ENCODE data around the gene FCN3. TPM values are rescaled to one million over a fixed set of nuclear protein-coding genes. Genes with fewer than 3 reads are reported as not detected.

The FCN3 gene
- total RNA-seq, 1 donor from 2014 or later, result 13.2 TPM

GRCh38 chr1:27358928-27359313 lies 15.7 kb downstream of the FCN3 start:
- Histone ChIP-seq H3K9me3 (no peaks in the 10 kb centered on the region), H3K36me3 (peaks cover 97 to 99% of the 10 kb centered on the region in 2 donors), H3K4me3 (no peak overlapping the region), H3K27me3 (no peaks in the 10 kb centered on the region), H3K27ac (no peak overlapping the region), H3K4me1 (no peaks in the 10 kb centered on the region)
- DNase-seq (ENCODE audit: low spot score in 2 of 2), result no peak
- TF ChIP-seq CTCF (IDR thresholded peaks at IDR 0.05), result no peak
- intact Hi-C loops (cut with DNase I), result loop anchor here (10.0 kb wide), 1 partner anchor 124 kb away; the partner anchor contains the start of gene WDTC1

GRCh38 chr1:27358038-27358927 lies 16.3 kb downstream of the FCN3 start:
- intact Hi-C loops (cut with DNase I), result loop anchor here (10.0 kb wide), 1 partner anchor 123 kb away; the partner anchor contains the start of gene WDTC1
- Histone ChIP-seq H3K27ac (no peak overlapping the region), H3K27me3 (no peaks in the 10 kb centered on the region), H3K4me3 (no peak overlapping the region), H3K4me1 (no peaks in the 10 kb centered on the region), H3K9me3 (no peaks in the 10 kb centered on the region), H3K36me3 (peaks cover 97 to 99% of the 10 kb centered on the region in 2 donors)
- no peak for DNase-seq (ENCODE audit: low spot score in 2 of 2)
- TF ChIP-seq CTCF (IDR thresholded peaks at IDR 0.05), result no peak

- Histone ChIP-seq H3K27me3 (no peaks in the 10 kb centered on the region), H3K4me1 (no peaks in the 10 kb centered on the region), H3K9me3 (no peaks in the 10 kb centered on the region), H3K36me3 (peaks cover 93% of the 10 kb centered on the region in 2 donors), H3K27ac (peak overlapping the region in 1 of 2 donors; percentile 12), H3K4me3 (peak overlapping the region in 1 of 2 donors; percentile 26)
- peak in 1 of 2 donors; percentile 80 for DNase-seq (ENCODE audit: low spot score in 2 of 2)
- peak; percentile 93 to 96 (median 94) for TF ChIP-seq CTCF (IDR thresholded peaks at IDR 0.05)
- intact Hi-C loops (cut with DNase I), result loop anchor here (1.0 to 10.0 kb wide), 2 partner anchors 38 to 123 kb away; partner anchors contain the start of gene WDTC1
Measured at GRCh38 chr1:27357281-27358037, 17.2 kb downstream of the FCN3 start.

- Histone ChIP-seq H3K27me3 (no peaks in the 10 kb centered on the region), H3K9me3 (no peaks in the 10 kb centered on the region), H3K4me1 (no peaks in the 10 kb centered on the region), H3K36me3 (peaks cover 86% of the 10 kb centered on the region in 2 donors), H3K4me3 (no peak overlapping the region), H3K27ac (peak overlapping the region in 1 of 2 donors; percentile 12)
- DNase-seq (ENCODE audit: low spot score in 2 of 2), result no peak
- intact Hi-C loops (cut with DNase I), result loop anchor here (1.0 to 10.0 kb wide), 2 partner anchors 39 to 122 kb away; partner anchors contain the start of gene WDTC1
- TF ChIP-seq CTCF (IDR thresholded peaks at IDR 0.05), result no peak
Measured at GRCh38 chr1:27356619-27357280, 17.9 kb downstream of the FCN3 start.

GRCh38 chr1:27356277-27356618 lies 18.4 kb downstream of the FCN3 start:
- no peak for TF ChIP-seq CTCF (IDR thresholded peaks at IDR 0.05)
- H3K9me3 ChIP-seq, result no peaks in the 10 kb centered on the region
- peaks cover 81% of the 10 kb centered on the region in 2 donors for H3K36me3 ChIP-seq
- no peak for DNase-seq (ENCODE audit: low spot score in 2 of 2)
- H3K4me3 ChIP-seq, result no peak overlapping the region
- no peaks in the 10 kb centered on the region for H3K27me3 ChIP-seq
- intact Hi-C loops (cut with DNase I), result loop anchor here (10.0 kb wide), 1 partner anchor 121 kb away; the partner anchor contains the start of gene WDTC1
- peaks cover 0 to 1% of the 10 kb centered on the region in 2 donors for H3K4me1 ChIP-seq
- no peak overlapping the region for H3K27ac ChIP-seq
